ENCODE measurements around the gene TIMM10.

Gene TIMM10

GRCh38 chr11:57502376-57502775 is 28.2 kb downstream of the TIMM10 start:
- no peak for DNase-seq

DNA sequence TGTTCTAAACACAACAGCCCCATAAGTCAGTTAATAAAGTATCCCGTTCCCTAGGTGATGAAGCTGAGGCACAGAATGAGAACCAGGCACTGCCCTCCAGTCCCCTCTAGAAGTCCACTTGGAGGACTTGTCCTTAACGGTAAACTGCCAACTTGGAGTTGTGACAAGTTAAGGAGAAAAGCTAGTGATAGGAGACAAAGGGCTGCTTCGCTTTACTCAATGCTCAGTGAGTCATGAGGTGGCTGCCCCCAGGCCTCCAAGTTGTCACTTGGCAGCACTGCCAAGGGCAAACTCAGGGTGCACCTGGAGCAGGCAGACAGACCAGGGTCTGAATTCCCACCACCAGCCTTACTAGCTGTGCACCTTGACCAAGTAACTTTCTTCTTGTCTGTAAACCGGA is 28.6 kb downstream of the TIMM10 start:
- no peak for DNase-seq

GRCh38 chr11:57500926-57501325 is 29.6 kb downstream of the TIMM10 start:
- DNase-seq: no peak

DNA sequence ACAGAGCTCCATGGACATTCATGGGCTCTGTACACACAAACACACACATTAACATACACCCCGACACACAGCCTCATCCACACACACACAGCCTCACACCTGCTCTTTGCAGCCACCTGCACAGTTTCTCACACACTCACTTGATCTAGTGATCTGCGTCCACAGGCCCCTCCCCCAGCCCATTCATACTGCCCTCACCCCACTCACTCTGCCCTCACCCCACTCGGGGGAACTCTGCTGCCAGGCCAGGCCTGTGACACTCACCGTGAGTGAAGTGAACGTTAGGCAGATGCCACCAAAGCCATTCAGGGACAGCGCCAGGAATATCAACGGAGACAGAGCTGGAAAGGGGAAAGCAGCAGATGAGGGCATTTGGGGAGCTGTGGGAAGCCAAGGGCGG is 30.0 kb downstream of the TIMM10 start:
- DNase-seq: no peak

DNA sequence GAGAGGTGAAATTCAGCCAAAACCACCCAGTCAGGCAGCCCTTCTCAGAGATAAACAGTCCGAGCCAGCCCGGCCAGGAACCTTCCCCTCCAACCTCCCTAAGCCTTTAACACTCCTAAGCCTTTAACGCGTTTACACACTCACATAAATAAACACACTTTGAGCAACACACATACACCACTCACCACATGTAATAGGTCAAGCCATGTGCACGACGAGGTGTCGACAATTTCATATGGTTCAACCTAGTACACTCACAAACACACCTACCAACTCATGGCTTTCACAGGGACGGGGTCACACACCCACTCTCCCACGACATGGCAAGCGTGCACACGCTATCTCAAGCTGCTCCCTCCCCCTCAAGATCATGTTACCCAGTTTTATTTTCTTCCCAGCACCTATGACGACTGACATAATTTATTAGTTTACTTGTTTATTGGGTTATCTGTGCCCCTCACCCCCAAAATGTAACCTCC is 30.5 kb downstream of the TIMM10 start:
- DNase-seq: no peak

GRCh38 chr11:57499413-57499982 is 31.1 kb downstream of the TIMM10 start:
- DNase-seq: no peak

DNA sequence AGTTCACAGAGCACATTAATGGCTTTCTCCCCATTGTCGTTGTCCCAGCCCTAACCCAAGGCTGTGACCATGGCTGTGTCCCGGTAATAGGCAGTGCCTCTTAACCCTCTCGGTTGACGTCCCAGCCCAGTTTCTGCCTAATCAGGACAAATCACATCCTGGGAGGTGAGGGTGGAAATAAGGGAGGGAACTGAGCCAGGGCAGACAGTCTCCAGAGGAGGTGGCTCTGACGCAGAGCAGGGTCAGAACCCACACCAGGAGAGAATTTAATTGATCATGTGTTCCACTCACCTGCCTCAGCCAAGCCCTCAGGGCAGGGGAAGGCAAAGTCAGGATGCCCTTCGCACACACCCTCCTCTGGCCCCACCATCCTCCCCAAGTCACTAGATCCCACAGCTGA is 32.0 kb downstream of the TIMM10 start:
- DNase-seq: no peak

- no peak for DNase-seq
Measured at GRCh38 chr11:57497303-57498247, 33.0 kb downstream of the TIMM10 start.

- DNase-seq: no peak
Measured at GRCh38 chr11:57496109-57496820, 34.3 kb downstream of the TIMM10 start.

GRCh38 chr11:57493507-57494503 is 36.7 kb downstream of the TIMM10 start:
- DNase-seq: no peak

- no peak for DNase-seq
Measured at GRCh38 chr11:57491371-57492061, 39.0 kb downstream of the TIMM10 start.

DNA sequence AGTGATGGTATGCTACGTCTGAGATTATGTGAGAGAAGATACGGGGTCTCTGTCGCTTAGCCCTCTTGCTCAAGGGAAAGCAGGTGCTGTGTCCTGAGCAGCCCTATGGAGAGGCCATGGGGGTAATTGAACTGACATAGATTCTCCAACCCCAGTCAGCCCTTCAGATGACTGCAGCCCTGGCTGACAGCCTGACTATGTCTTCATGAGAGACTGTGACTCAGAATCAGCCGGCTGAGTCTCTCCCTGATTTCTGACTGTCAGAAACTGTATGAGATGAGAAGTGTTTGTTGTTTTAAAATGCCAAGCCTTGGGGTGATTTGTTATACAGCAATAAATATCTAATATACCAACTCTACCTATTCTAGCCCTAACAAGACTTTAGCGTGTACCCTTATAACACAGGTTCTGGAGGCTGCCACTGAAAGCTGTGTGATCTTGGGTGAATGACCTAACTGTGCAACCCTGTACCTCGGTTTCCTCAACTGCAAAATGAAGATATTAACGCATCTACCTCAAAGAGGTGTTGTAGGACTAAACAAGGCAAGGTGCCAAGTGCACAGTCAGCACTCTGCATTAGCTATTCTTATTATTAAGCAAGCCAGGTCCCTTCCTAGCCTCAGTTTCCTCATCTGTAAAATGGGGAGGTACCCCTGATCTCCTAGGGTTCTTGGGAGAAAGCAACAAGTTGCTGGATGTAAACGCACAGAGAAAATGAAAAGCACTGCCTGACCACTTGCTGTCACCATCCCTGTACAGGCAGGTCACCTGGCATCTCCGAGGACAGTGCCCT is 39.9 kb downstream of the TIMM10 start:
- no peak for DNase-seq

DNA sequence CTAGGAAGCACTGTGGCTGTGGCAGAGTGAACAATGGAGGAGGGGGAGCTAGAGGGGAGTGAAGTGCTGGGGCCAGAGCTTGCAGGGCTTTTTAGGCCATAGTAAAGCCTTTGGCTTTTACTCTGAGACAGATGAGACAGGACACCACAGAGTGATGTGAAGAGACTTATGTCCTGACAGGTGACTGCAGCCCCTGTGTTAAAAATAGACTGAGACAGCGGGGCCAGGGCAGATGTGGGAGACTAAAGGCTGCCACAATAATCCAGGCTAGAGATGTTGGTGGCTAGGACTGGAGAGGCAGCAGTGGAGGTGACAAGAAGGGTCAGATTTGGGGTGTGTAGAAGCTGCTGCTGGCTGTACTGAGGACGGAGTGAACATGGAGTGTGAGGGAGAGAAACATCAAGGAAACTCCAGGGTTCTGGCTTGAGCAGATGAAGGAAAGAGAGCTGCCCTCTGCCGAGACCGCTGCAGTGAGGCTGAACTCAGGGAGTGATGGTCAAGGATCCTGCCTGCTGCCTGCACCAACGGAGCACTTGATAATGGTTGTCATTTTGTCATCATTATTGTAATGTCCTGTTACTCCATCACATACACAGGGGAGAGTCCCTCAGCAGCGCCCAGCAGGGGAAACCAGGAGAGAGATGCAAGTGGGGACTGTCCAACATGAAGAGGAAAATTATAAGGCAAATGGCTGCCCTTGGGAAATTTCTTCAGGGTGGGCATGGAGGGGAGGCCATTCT is 42.5 kb downstream of the TIMM10 start:
- DNase-seq: no peak

GRCh38 chr11:57487021-57487778 is 43.4 kb downstream of the TIMM10 start:
- DNase-seq: no peak

- DNase-seq: peak; percentile 81
Measured at GRCh38 chr11:57485217-57485990, 45.1 kb downstream of the TIMM10 start.

GRCh38 chr11:57484141-57484710 is 46.3 kb downstream of the TIMM10 start:
- DNase-seq: peak; percentile 4

GRCh38 chr11:57483562-57483918 is 47.0 kb downstream of the TIMM10 start:
- no peak for DNase-seq
